ENCODE measurements around the gene VCAN. TPM values are rescaled to one million over a fixed set of nuclear protein-coding genes. Genes with fewer than 3 reads are reported as not detected.

The VCAN gene
- total RNA-seq, 2 donors from 2014 or later: 9.8 to 27.2 TPM

DNA sequence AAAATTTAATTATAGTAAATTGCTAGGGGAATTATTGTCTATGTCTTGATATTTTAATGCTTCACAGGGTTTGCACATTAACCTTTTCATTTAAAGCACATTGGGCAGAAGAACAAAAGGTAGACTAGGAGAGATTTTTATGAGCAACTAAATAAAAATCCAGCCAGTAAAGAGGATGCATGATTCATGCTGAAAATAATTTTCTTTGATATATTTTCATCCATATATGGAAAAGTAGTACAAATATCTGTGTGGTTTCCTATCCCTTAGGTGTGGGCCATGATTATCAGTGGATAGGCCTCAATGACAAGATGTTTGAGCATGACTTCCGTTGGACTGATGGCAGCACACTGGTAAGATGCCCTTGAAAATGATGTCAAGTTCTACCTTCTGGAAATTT is 83.1 kb downstream of the VCAN start:
- H3K9ac ChIP-seq (ENCODE audit: low read depth in 2 of 2, low read length in 2 of 2): no peak overlapping the region
- intact Hi-C loops (cut with DNase I): no loop called here

DNA sequence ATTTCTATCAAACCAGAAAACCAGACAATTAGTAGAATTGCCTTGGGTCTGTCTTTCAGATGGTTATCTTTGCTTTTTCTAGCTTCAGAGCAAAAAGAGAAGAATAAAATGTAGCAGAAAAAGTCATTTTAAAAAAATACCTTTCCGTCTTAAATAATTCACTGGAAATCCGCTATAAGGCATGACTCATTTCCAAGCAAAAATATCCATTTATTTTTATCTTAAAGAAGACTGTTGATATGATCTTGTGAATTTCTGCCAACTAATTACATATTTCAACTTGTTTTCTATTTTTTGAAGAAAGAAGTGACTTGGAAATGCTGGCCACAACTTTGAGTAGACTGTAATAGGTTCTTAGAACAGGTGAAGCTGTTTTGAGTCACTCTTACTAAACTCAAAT is 83.7 kb downstream of the VCAN start:
- intact Hi-C loops (cut with DNase I): no loop called here
- H3K36me3 ChIP-seq: no peaks in the 10 kb centered on the region
- H3K27me3 ChIP-seq: no peaks in the 10 kb centered on the region
- TF ChIP-seq, protein P1, sequence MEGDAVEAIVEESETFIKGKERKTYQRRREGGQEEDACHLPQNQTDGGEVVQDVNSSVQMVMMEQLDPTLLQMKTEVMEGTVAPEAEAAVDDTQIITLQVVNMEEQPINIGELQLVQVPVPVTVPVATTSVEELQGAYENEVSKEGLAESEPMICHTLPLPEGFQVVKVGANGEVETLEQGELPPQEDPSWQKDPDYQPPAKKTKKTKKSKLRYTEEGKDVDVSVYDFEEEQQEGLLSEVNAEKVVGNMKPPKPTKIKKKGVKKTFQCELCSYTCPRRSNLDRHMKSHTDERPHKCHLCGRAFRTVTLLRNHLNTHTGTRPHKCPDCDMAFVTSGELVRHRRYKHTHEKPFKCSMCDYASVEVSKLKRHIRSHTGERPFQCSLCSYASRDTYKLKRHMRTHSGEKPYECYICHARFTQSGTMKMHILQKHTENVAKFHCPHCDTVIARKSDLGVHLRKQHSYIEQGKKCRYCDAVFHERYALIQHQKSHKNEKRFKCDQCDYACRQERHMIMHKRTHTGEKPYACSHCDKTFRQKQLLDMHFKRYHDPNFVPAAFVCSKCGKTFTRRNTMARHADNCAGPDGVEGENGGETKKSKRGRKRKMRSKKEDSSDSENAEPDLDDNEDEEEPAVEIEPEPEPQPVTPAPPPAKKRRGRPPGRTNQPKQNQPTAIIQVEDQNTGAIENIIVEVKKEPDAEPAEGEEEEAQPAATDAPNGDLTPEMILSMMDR (IDR thresholded peaks at IDR 0.05): no peak
- H3K4me3 ChIP-seq: no peak overlapping the region
- H3K4me1 ChIP-seq: no peaks in the 10 kb centered on the region
- H3K9ac ChIP-seq (ENCODE audit: low read depth in 2 of 2, low read length in 2 of 2): no peak overlapping the region
- DNase-seq: no peak
- H3K9me3 ChIP-seq: no peaks in the 10 kb centered on the region
- no peak overlapping the region for H3K27ac ChIP-seq

More for the DNA sequence above, 83.1 kb downstream of the VCAN start:
- Histone ChIP-seq H3K27me3 (no peaks in the 10 kb centered on the region), H3K9me3 (no peaks in the 10 kb centered on the region), H3K4me3 (no peak overlapping the region), H3K36me3 (no peaks in the 10 kb centered on the region), H3K4me1 (no peaks in the 10 kb centered on the region), H3K27ac (no peak overlapping the region)
- TF ChIP-seq, protein P1 (IDR thresholded peaks at IDR 0.05): no peak
- no peak for DNase-seq

DNA sequence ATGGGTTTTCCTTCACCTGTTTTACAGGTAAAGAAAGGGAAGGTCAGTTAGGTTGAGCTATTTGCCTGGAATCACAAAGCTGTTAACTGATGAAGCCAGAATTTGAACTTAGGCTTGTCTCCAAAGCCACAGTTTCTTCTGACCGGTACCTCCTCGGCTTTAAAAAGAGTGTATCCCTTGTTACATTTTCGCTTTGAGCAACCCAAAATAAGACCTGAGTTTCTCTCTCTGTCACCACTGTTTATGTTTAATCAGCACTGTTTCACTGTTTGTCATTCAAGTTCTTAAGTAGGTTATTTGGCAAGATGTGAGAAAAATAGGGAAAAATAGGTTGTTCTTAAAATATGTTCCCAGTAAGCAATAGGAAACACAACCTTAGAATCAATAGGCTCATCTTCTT is 84.6 kb downstream of the VCAN start:
- Histone ChIP-seq H3K9ac (ENCODE audit: low read depth in 2 of 2, low read length in 2 of 2) (no peak overlapping the region), H3K9me3 (no peaks in the 10 kb centered on the region), H3K36me3 (no peaks in the 10 kb centered on the region), H3K27me3 (no peaks in the 10 kb centered on the region), H3K4me3 (no peak overlapping the region), H3K27ac (no peak overlapping the region), H3K4me1 (no peaks in the 10 kb centered on the region)
- intact Hi-C loops (cut with DNase I): no loop called here
- TF ChIP-seq, protein P1 (IDR thresholded peaks at IDR 0.05): no peak
- DNase-seq: no peak

DNA sequence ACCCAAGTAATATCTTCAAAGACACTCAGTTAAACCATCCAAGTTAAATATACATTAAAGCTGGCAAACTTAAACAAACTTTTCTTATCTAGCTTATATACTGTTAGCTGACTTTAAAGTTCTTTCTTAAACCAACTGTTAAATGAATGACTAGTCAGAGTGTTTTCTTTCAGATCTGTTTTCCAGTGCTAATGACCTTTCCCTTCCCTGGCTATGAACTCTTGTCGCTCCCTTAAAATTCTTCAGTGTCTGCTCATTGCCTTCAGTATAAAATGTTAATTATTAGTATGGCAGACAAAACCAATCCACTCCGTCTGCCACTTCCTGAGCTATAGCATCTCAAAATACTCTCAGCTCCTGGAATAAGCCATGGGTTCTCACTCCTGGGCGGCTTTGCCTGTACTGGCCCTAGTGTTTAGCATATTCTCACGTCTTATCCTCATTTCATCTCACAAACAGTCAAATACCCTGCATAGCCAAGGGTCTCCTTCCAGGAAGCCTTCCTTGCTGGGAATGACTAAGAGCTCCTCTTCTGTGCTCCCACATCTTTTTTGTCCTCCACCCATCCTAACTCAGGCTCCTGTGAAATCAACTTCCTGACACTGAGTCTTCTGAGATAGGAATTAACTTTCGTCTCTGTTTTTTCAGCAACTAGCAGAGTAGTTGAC is 87.7 kb downstream of the VCAN start:
- Histone ChIP-seq H3K4me3 (no peak overlapping the region), H3K36me3 (no peaks in the 10 kb centered on the region), H3K4me1 (no peaks in the 10 kb centered on the region), H3K9ac (ENCODE audit: low read depth in 2 of 2, low read length in 2 of 2) (no peak overlapping the region), H3K27me3 (no peaks in the 10 kb centered on the region), H3K27ac (no peak overlapping the region), H3K9me3 (no peaks in the 10 kb centered on the region)
- no peak for DNase-seq
- TF ChIP-seq, protein P1 (IDR thresholded peaks at IDR 0.05): no peak
- intact Hi-C loops (cut with DNase I): no loop called here

DNA sequence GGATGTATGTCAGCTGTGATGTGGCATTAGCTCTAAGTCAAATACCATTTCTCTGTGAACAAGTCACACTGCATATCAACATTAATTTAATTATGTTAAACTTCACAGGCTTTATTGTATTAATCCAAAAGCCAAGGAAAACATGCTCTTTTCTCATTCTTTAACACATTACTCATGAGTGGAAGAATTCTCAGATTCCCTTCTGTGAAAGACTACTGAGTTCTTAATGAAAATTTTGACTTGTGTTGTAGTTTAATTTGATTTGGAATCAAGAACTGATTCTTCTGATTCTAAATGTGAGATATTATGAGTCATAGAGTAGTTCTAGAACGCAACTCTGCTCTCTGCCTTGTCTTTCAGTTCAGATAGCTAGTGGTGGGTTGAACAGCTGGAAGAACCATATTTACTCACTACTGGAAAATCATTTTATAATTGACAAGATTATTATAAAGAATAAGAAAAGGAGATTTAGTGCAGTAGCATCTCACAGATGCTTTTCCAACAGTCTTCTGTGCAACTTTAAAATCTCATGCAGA is 90.6 kb downstream of the VCAN start:
- Histone ChIP-seq H3K27me3 (no peaks in the 10 kb centered on the region), H3K36me3 (no peaks in the 10 kb centered on the region), H3K4me1 (no peaks in the 10 kb centered on the region), H3K4me3 (no peak overlapping the region), H3K9me3 (no peaks in the 10 kb centered on the region), H3K27ac (no peak overlapping the region), H3K9ac (ENCODE audit: low read depth in 2 of 2, low read length in 2 of 2) (no peak overlapping the region)
- intact Hi-C loops (cut with DNase I): loop anchor here (5.0 kb wide), 1 partner anchor 1210 kb away; no protein-coding TSS in a partner anchor
- no peak for DNase-seq
- TF ChIP-seq, protein P1 (IDR thresholded peaks at IDR 0.05): no peak

Data from colonic mucosa (tissue), 4 donors.